Measurements from ENCODE around the gene CELF5.

- no peak for TF ChIP-seq EZH2 (IDR thresholded peaks at IDR 0.05; ENCODE audit: insufficient read depth, poor library complexity, severe bottlenecking)
- TF ChIP-seq EZH2phosphoT487 (IDR thresholded peaks at IDR 0.05; ENCODE audit: insufficient read depth, low read depth): no peak
Observed at GRCh38 chr19:3320354-3320670, 95.9 kb downstream of the CELF5 start.

Measured in GM23248 (cell line).